ENCODE data around the gene TGOLN2. TPM values are rescaled to one million over a fixed set of nuclear protein-coding genes. Genes with fewer than 3 reads are reported as not detected.

TGOLN2 gene
- total RNA-seq, 1 experiment from 2014 or later: 43.7 TPM

DNA sequence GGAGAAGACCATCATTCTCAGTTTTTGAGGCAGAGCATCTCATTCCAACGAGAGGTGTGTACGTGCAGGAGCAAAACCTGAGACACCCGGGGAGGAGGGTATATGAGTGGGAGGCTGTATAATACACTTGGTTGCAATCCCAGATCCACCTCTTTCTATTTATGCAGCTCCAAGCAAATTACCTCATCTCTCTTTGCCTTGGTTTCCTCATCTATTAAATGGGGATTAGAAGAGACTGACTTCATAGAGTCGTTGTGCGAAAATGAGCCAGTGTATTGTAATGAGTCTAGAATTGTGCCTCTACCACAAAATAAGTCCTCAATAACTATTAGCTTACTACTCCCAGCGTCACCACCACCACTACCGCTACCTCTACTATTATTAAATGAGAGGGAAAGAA is 40.1 kb downstream of the TGOLN2 start:
- H3K27me3 Mint-ChIP-seq (ENCODE audit: low read depth): no peaks in the 10 kb centered on the region
- peaks cover 41% of the 10 kb centered on the region for H3K36me3 Mint-ChIP-seq
- ChIA-PET POLR2A (no interaction called here), CTCF (interaction anchor here (0.8 to 2.1 kb wide), 12 partner anchors 9 to 221 kb away, joined by 3 to 12 read pairs (median 6); partner anchors contain the start of gene TCF7L1)
- peaks cover 36% of the 10 kb centered on the region for H3K4me1 Mint-ChIP-seq
- TF ChIP-seq JAZF1 (CRISPR knock-in tag; IDR thresholded peaks at IDR 0.05) (no peak), SMAD4 (CRISPR knock-in tag; IDR thresholded peaks at IDR 0.05) (no peak), NFE2L1 (CRISPR knock-in tag; IDR thresholded peaks at IDR 0.05) (no peak), FOXP4 (CRISPR knock-in tag; IDR thresholded peaks at IDR 0.05) (no peak), MXD4 (CRISPR knock-in tag; IDR thresholded peaks at IDR 0.05; ENCODE audit: borderline replicate concordance) (no peak), CREB1 (CRISPR knock-in tag; IDR thresholded peaks at IDR 0.05) (no peak), ZNF263 (CRISPR knock-in tag; IDR thresholded peaks at IDR 0.05; ENCODE audit: low read depth) (no peak), MYBL2 (CRISPR knock-in tag; IDR thresholded peaks at IDR 0.05) (no peak), IRF1 (CRISPR knock-in tag; IDR thresholded peaks at IDR 0.05) (no peak)
- TF ChIP-seq, protein P1, sequence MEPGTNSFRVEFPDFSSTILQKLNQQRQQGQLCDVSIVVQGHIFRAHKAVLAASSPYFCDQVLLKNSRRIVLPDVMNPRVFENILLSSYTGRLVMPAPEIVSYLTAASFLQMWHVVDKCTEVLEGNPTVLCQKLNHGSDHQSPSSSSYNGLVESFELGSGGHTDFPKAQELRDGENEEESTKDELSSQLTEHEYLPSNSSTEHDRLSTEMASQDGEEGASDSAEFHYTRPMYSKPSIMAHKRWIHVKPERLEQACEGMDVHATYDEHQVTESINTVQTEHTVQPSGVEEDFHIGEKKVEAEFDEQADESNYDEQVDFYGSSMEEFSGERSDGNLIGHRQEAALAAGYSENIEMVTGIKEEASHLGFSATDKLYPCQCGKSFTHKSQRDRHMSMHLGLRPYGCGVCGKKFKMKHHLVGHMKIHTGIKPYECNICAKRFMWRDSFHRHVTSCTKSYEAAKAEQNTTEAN (CRISPR knock-in tag; IDR thresholded peaks at IDR 0.05): no peak
- TF ChIP-seq, protein P2, sequence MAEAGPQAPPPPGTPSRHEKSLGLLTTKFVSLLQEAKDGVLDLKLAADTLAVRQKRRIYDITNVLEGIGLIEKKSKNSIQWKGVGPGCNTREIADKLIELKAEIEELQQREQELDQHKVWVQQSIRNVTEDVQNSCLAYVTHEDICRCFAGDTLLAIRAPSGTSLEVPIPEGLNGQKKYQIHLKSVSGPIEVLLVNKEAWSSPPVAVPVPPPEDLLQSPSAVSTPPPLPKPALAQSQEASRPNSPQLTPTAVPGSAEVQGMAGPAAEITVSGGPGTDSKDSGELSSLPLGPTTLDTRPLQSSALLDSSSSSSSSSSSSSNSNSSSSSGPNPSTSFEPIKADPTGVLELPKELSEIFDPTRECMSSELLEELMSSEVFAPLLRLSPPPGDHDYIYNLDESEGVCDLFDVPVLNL (CRISPR knock-in tag; IDR thresholded peaks at IDR 0.05; ENCODE audit: borderline replicate concordance, low read depth): no peak
- H3K9me3 Mint-ChIP-seq: no peaks in the 10 kb centered on the region
- no peak for ATAC-seq
- H3K4me3 Mint-ChIP-seq: no peak overlapping the region
- no peak for DNase-seq (ENCODE audit: low spot score)
- H3K27ac Mint-ChIP-seq: peak overlapping the region; percentile 19; the same call in 1 of the 2 replicates

GRCh38 chr2:85286918-85287317 is 40.9 kb downstream of the TGOLN2 start:
- Mint-ChIP-seq H3K9me3 (no peaks in the 10 kb centered on the region), H3K27ac (peak overlapping the region; percentile 81), H3K4me1 (peaks cover 36% of the 10 kb centered on the region), H3K27me3 (ENCODE audit: low read depth) (no peaks in the 10 kb centered on the region), H3K36me3 (peaks cover 39% of the 10 kb centered on the region), H3K4me3 (no peak overlapping the region)
- DNase-seq (ENCODE audit: low spot score) (no peak), ATAC-seq (no peak)
- ChIA-PET POLR2A (no interaction called here), CTCF (interaction anchor here (0.6 to 3.2 kb wide), 4 partner anchors 12 to 158 kb away, joined by 3 to 44 read pairs (median 5); no protein-coding TSS in a partner anchor)
- TF ChIP-seq KAT7 (CRISPR knock-in tag; IDR thresholded peaks at IDR 0.05; ENCODE audit: borderline replicate concordance) (no peak), FOXK1 (CRISPR knock-in tag; IDR thresholded peaks at IDR 0.05) (no peak), CTCF (IDR thresholded peaks at IDR 0.05) (no peak), ZNF263 (CRISPR knock-in tag; IDR thresholded peaks at IDR 0.05; ENCODE audit: low read depth) (no peak), ZNF423 (CRISPR knock-in tag; IDR thresholded peaks at IDR 0.05) (no peak), PREB (CRISPR knock-in tag; IDR thresholded peaks at IDR 0.05; ENCODE audit: borderline replicate concordance) (no peak), TCF7 (CRISPR knock-in tag; IDR thresholded peaks at IDR 0.05; ENCODE audit: low read depth) (no peak), IRF2 (CRISPR knock-in tag; IDR thresholded peaks at IDR 0.05; ENCODE audit: borderline replicate concordance, low read depth) (no peak)
- TF ChIP-seq, protein P3, sequence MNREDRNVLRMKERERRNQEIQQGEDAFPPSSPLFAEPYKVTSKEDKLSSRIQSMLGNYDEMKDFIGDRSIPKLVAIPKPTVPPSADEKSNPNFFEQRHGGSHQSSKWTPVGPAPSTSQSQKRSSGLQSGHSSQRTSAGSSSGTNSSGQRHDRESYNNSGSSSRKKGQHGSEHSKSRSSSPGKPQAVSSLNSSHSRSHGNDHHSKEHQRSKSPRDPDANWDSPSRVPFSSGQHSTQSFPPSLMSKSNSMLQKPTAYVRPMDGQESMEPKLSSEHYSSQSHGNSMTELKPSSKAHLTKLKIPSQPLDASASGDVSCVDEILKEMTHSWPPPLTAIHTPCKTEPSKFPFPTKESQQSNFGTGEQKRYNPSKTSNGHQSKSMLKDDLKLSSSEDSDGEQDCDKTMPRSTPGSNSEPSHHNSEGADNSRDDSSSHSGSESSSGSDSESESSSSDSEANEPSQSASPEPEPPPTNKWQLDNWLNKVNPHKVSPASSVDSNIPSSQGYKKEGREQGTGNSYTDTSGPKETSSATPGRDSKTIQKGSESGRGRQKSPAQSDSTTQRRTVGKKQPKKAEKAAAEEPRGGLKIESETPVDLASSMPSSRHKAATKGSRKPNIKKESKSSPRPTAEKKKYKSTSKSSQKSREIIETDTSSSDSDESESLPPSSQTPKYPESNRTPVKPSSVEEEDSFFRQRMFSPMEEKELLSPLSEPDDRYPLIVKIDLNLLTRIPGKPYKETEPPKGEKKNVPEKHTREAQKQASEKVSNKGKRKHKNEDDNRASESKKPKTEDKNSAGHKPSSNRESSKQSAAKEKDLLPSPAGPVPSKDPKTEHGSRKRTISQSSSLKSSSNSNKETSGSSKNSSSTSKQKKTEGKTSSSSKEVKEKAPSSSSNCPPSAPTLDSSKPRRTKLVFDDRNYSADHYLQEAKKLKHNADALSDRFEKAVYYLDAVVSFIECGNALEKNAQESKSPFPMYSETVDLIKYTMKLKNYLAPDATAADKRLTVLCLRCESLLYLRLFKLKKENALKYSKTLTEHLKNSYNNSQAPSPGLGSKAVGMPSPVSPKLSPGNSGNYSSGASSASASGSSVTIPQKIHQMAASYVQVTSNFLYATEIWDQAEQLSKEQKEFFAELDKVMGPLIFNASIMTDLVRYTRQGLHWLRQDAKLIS (CRISPR knock-in tag; IDR thresholded peaks at IDR 0.05; ENCODE audit: borderline replicate concordance): no peak
